ENCODE data around the gene GPR42. TPM values are rescaled to one million over a fixed set of nuclear protein-coding genes. Genes with fewer than 3 reads are reported as not detected.
"Not testable (repeated sequence)": the region's sequence is repeated elsewhere in the genome, so short reads cannot be mapped to it uniquely, and the experiment has no call there.

Gene GPR42
- total and polyA plus RNA-seq, 11 donors: not detected

- H3K27ac ChIP-seq: no peak overlapping the region
- H3K27me3 ChIP-seq: peaks cover 0 to 4% (median 0%) of the 10 kb centered on the region in 9 donors
- no peak for ATAC-seq
- WGBS, 4 donors: 91 to 98% (median 93%) methylated on average over 4 of the region's 4 CpGs
- H3K36me3 ChIP-seq: no peaks in the 10 kb centered on the region
- H3K4me1 ChIP-seq: no peaks in the 10 kb centered on the region
- H3K9me3 ChIP-seq: peaks cover 0 to 4% (median 0%) of the 10 kb centered on the region in 12 donors
- no peak for DNase-seq
- TF ChIP-seq CTCF (IDR thresholded peaks at IDR 0.05) (no peak), POLR2A (IDR thresholded peaks at IDR 0.05) (no peak)
- no peak overlapping the region for H3K4me3 ChIP-seq
- intact Hi-C loops (cut with DNase I): no loop called here
Observed at GRCh38 chr19:35365303-35365702, 5.6 kb upstream of the GPR42 start.

GRCh38 chr19:35368378-35368777, 2.5 kb upstream of the GPR42 start:
- intact Hi-C loops (cut with DNase I): no loop called here
- ATAC-seq: no peak
- WGBS, 4 donors: 67 to 86% (median 74%) methylated on average over 1 of the region's 1 CpG
- no peaks in the 10 kb centered on the region for H3K4me1 ChIP-seq
- DNase-seq: no peak
- TF ChIP-seq CTCF (IDR thresholded peaks at IDR 0.05) (no peak), POLR2A (IDR thresholded peaks at IDR 0.05) (no peak)
- no peaks in the 10 kb centered on the region for H3K36me3 ChIP-seq
- no peak overlapping the region for H3K4me3 ChIP-seq
- peaks cover 0 to 4% (median 0%) of the 10 kb centered on the region in 12 donors for H3K9me3 ChIP-seq
- peaks cover 0 to 4% (median 0%) of the 10 kb centered on the region in 9 donors for H3K27me3 ChIP-seq
- no peak overlapping the region for H3K27ac ChIP-seq

- no peaks in the 10 kb centered on the region for H3K4me1 ChIP-seq
- TF ChIP-seq POLR2A (IDR thresholded peaks at IDR 0.05) (no peak), CTCF (IDR thresholded peaks at IDR 0.05) (no peak)
- ATAC-seq: no peak
- intact Hi-C loops (cut with DNase I): no loop called here
- peaks cover 0 to 4% (median 0%) of the 10 kb centered on the region in 12 donors for H3K9me3 ChIP-seq
- H3K4me3 ChIP-seq: no peak overlapping the region
- no peak for DNase-seq
- H3K27ac ChIP-seq: no peak overlapping the region
- peaks cover 0 to 4% (median 0%) of the 10 kb centered on the region in 9 donors for H3K27me3 ChIP-seq
- no peaks in the 10 kb centered on the region for H3K36me3 ChIP-seq
Observed at GRCh38 chr19:35369522-35369921, 1.3 kb upstream of the GPR42 start.

- no peak for TF ChIP-seq POLR2A (IDR thresholded peaks at IDR 0.05)
- no peak for TF ChIP-seq CTCF (IDR thresholded peaks at IDR 0.05)
- DNase-seq (no peak), ATAC-seq (no peak)
- 86 to 90% (median 89%) methylated on average over 7 of the region's 7 CpGs for WGBS, 4 donors
- no peaks in the 10 kb centered on the region for H3K36me3 ChIP-seq
- intact Hi-C loops (cut with DNase I): no loop called here
- H3K9me3 ChIP-seq: peaks cover 0 to 4% (median 0%) of the 10 kb centered on the region in 12 donors
- H3K4me1 ChIP-seq: peaks cover 0 to 4% (median 0%) of the 10 kb centered on the region in 12 donors
- H3K27ac ChIP-seq: no peak overlapping the region
- H3K27me3 ChIP-seq: peaks cover 0 to 4% (median 0%) of the 10 kb centered on the region in 9 donors
- no peak overlapping the region for H3K4me3 ChIP-seq
Observed at GRCh38 chr19:35373492-35373891, 2.6 kb downstream of the GPR42 start.

- H3K27ac ChIP-seq; DNase-seq; H3K9me3 ChIP-seq; H3K4me1 ChIP-seq; intact Hi-C loops (cut with DNase I); H3K4me3 ChIP-seq; ATAC-seq; H3K27me3 ChIP-seq; H3K36me3 ChIP-seq: not testable (repeated sequence)
Observed at GRCh38 chr19:35374031-35374430, 3.2 kb downstream of the GPR42 start.

Measured in heart left ventricle (tissue), 16 donors.